ENCODE measurements around the gene GSK3B.

Gene GSK3B

GRCh38 chr3:119795849-119796248 lies 298.4 kb downstream of the GSK3B start:
- CTCF ChIA-PET, result no interaction called here
- H3K36me3 Mint-ChIP-seq, result no peaks in the 10 kb centered on the region

GRCh38 chr3:119794971-119795612 lies 299.2 kb downstream of the GSK3B start:
- no peaks in the 10 kb centered on the region for H3K4me1 Mint-ChIP-seq
- H3K9me3 Mint-ChIP-seq, result no peaks in the 10 kb centered on the region
- DNase-seq, result no peak
- peaks cover 9% of the 10 kb centered on the region for H3K27me3 Mint-ChIP-seq
- no peak overlapping the region for H3K27ac Mint-ChIP-seq
- no peaks in the 10 kb centered on the region for H3K36me3 Mint-ChIP-seq
- CTCF ChIA-PET, result no interaction called here
- no peak overlapping the region for H3K4me3 Mint-ChIP-seq

More at GRCh38 chr3:119795849-119796248, 298.4 kb downstream of the GSK3B start:
- no peaks in the 10 kb centered on the region for H3K9me3 Mint-ChIP-seq
- no peak overlapping the region for H3K27ac Mint-ChIP-seq
- H3K27me3 Mint-ChIP-seq, result peaks cover 13% of the 10 kb centered on the region
- H3K4me3 Mint-ChIP-seq, result no peak overlapping the region
- no peaks in the 10 kb centered on the region for H3K4me1 Mint-ChIP-seq
- DNase-seq, result no peak

GRCh38 chr3:119794401-119794800 lies 299.8 kb downstream of the GSK3B start:
- Mint-ChIP-seq H3K4me3 (no peak overlapping the region), H3K4me1 (no peaks in the 10 kb centered on the region), H3K27ac (no peak overlapping the region), H3K36me3 (no peaks in the 10 kb centered on the region), H3K27me3 (peaks cover 9% of the 10 kb centered on the region), H3K9me3 (no peaks in the 10 kb centered on the region)
- no peak for DNase-seq
- CTCF ChIA-PET, result no interaction called here

GRCh38 chr3:119792270-119792669 lies 302.0 kb downstream of the GSK3B start:
- Mint-ChIP-seq H3K4me1 (no peaks in the 10 kb centered on the region), H3K27me3 (peaks cover 9% of the 10 kb centered on the region), H3K9me3 (no peaks in the 10 kb centered on the region), H3K4me3 (no peak overlapping the region), H3K36me3 (no peaks in the 10 kb centered on the region), H3K27ac (no peak overlapping the region)
- CTCF ChIA-PET, result no interaction called here
- no peak for DNase-seq

- Mint-ChIP-seq H3K9me3 (no peaks in the 10 kb centered on the region), H3K27me3 (no peaks in the 10 kb centered on the region), H3K36me3 (no peaks in the 10 kb centered on the region), H3K27ac (no peak overlapping the region), H3K4me1 (no peaks in the 10 kb centered on the region), H3K4me3 (no peak overlapping the region)
- CTCF ChIA-PET, result no interaction called here
- no peak for DNase-seq
These were observed 303.9 kb downstream of the GSK3B start for GRCh38 chr3:119790369-119790768.

- DNase-seq, result no peak
- Mint-ChIP-seq H3K9me3 (no peaks in the 10 kb centered on the region), H3K4me3 (no peak overlapping the region), H3K27ac (no peak overlapping the region), H3K4me1 (no peaks in the 10 kb centered on the region), H3K36me3 (no peaks in the 10 kb centered on the region), H3K27me3 (no peaks in the 10 kb centered on the region)
- CTCF ChIA-PET, result no interaction called here
These were observed 307.8 kb downstream of the GSK3B start for GRCh38 chr3:119786409-119786808.

- no peak for DNase-seq
- CTCF ChIA-PET, result no interaction called here
- Mint-ChIP-seq H3K4me1 (peaks cover 9% of the 10 kb centered on the region), H3K9me3 (no peaks in the 10 kb centered on the region), H3K4me3 (no peak overlapping the region), H3K36me3 (no peaks in the 10 kb centered on the region), H3K27me3 (no peaks in the 10 kb centered on the region), H3K27ac (no peak overlapping the region)
These were observed 310.4 kb downstream of the GSK3B start for GRCh38 chr3:119783883-119784282.

- CTCF ChIA-PET, result interaction anchor here (0.6 kb wide), 1 partner anchor 342 kb away, joined by 4 read pairs; no protein-coding TSS in a partner anchor
- Mint-ChIP-seq H3K27ac (no peak overlapping the region), H3K4me3 (no peak overlapping the region), H3K4me1 (peaks cover 9% of the 10 kb centered on the region), H3K9me3 (no peaks in the 10 kb centered on the region), H3K36me3 (no peaks in the 10 kb centered on the region), H3K27me3 (no peaks in the 10 kb centered on the region)
- DNase-seq, result no peak
These were observed 311.0 kb downstream of the GSK3B start for GRCh38 chr3:119783255-119783654.

GRCh38 chr3:119782460-119782859 lies 311.8 kb downstream of the GSK3B start:
- no peaks in the 10 kb centered on the region for H3K36me3 Mint-ChIP-seq
- H3K27ac Mint-ChIP-seq, result no peak overlapping the region
- CTCF ChIA-PET, result no interaction called here
- no peak for DNase-seq
- no peaks in the 10 kb centered on the region for H3K27me3 Mint-ChIP-seq
- no peak overlapping the region for H3K4me3 Mint-ChIP-seq
- H3K4me1 Mint-ChIP-seq, result peaks cover 9% of the 10 kb centered on the region
- no peaks in the 10 kb centered on the region for H3K9me3 Mint-ChIP-seq

- H3K27ac Mint-ChIP-seq, result no peak within 1 kb of the TSS
- CTCF ChIA-PET, result no interaction called here
These were observed 312.7 kb downstream of the GSK3B start, which contains the start of gene NR1I2 for GRCh38 chr3:119781330-119782198. TSS of gene NR1I2 (plus strand) at chr3:119782101.

GRCh38 chr3:119779731-119780383 lies 314.4 kb downstream of the GSK3B start:
- CTCF ChIA-PET, result no interaction called here
- no peak for DNase-seq
- H3K27me3 Mint-ChIP-seq, result no peaks in the 10 kb centered on the region
- no peaks in the 10 kb centered on the region for H3K36me3 Mint-ChIP-seq
- peaks cover 9% of the 10 kb centered on the region for H3K4me1 Mint-ChIP-seq
- H3K27ac Mint-ChIP-seq, result no peak overlapping the region
- H3K9me3 Mint-ChIP-seq, result peaks cover 4% of the 10 kb centered on the region
- H3K4me3 Mint-ChIP-seq, result no peak overlapping the region

More at GRCh38 chr3:119781330-119782198, 312.7 kb downstream of the GSK3B start, which contains the start of gene NR1I2:
- Mint-ChIP-seq H3K9me3 (no peaks in the 10 kb centered on the region), H3K4me1 (peaks cover 9% of the 10 kb centered on the region), H3K4me3 (no peak within 1 kb of the TSS), H3K27me3 (no peaks in the 10 kb centered on the region), H3K36me3 (no peaks in the 10 kb centered on the region)
- DNase-seq, result no peak

GRCh38 chr3:119778811-119779210 lies 315.4 kb downstream of the GSK3B start:
- H3K27ac Mint-ChIP-seq, result no peak overlapping the region
- H3K9me3 Mint-ChIP-seq, result peaks cover 4% of the 10 kb centered on the region
- H3K27me3 Mint-ChIP-seq, result peaks cover under 1% of the 10 kb centered on the region
- CTCF ChIA-PET, result no interaction called here
- H3K4me1 Mint-ChIP-seq, result peaks cover 9% of the 10 kb centered on the region
- DNase-seq, result no peak
- H3K4me3 Mint-ChIP-seq, result no peak overlapping the region
- H3K36me3 Mint-ChIP-seq, result no peaks in the 10 kb centered on the region

GRCh38 chr3:119778176-119778575 lies 316.1 kb downstream of the GSK3B start:
- no peak for DNase-seq
- H3K4me1 Mint-ChIP-seq, result peaks cover 9% of the 10 kb centered on the region
- peaks cover 4% of the 10 kb centered on the region for H3K27me3 Mint-ChIP-seq
- no peak overlapping the region for H3K27ac Mint-ChIP-seq
- CTCF ChIA-PET, result no interaction called here
- no peak overlapping the region for H3K4me3 Mint-ChIP-seq
- H3K36me3 Mint-ChIP-seq, result no peaks in the 10 kb centered on the region
- peaks cover 4% of the 10 kb centered on the region for H3K9me3 Mint-ChIP-seq

- no peak overlapping the region for H3K4me3 Mint-ChIP-seq
- no peak for DNase-seq
- no peak overlapping the region for H3K27ac Mint-ChIP-seq
- H3K36me3 Mint-ChIP-seq, result no peaks in the 10 kb centered on the region
- H3K27me3 Mint-ChIP-seq, result peaks cover 4% of the 10 kb centered on the region
- peaks cover 4% of the 10 kb centered on the region for H3K9me3 Mint-ChIP-seq
- CTCF ChIA-PET, result interaction anchor here (0.9 kb wide), 1 partner anchor 45 kb away, joined by 3 read pairs; no protein-coding TSS in a partner anchor
- peaks cover 9% of the 10 kb centered on the region for H3K4me1 Mint-ChIP-seq
These were observed 317.9 kb downstream of the GSK3B start for GRCh38 chr3:119776304-119776703.
